Measurements from ENCODE around the gene PFKFB3.
"Not testable (repeated sequence)": the region's sequence is repeated elsewhere in the genome, so short reads cannot be mapped to it uniquely, and the experiment has no call there.

The PFKFB3 gene

GRCh38 chr10:6194311-6194710 is 8.4 kb upstream of the PFKFB3 start:
- no peak for DNase-seq (ENCODE audit: low spot score)
- no peak for TF ChIP-seq CTCF (conservative IDR thresholded peaks at IDR 0.05; ENCODE audit: low read depth)
- CTCF ChIA-PET, result interaction anchor here (0.6 to 1.6 kb wide), 3 partner anchors 8 to 645 kb away, joined by 3 to 7 read pairs (median 4); partner anchors contain the start of gene PFKFB3
- no peak overlapping the region for H3K27ac ChIP-seq
- POLR2A ChIA-PET (ENCODE audit: low non-redundant PET), result no interaction called here

- ChIA-PET POLR2A (ENCODE audit: low non-redundant PET) (interaction anchor here (0.7 kb wide), 1 partner anchor 347 kb away, joined by 4 read pairs; no protein-coding TSS in a partner anchor), CTCF (interaction anchor here (1.3 kb wide), 1 partner anchor 206 kb away, joined by 4 read pairs; no protein-coding TSS in a partner anchor)
- no peak for DNase-seq (ENCODE audit: low spot score)
- no peak overlapping the region for H3K27ac ChIP-seq
- TF ChIP-seq CTCF (conservative IDR thresholded peaks at IDR 0.05; ENCODE audit: low read depth), result no peak
Measured at GRCh38 chr10:6195376-6195775, 7.4 kb upstream of the PFKFB3 start.

GRCh38 chr10:6195846-6196245 is 6.9 kb upstream of the PFKFB3 start:
- no peak for DNase-seq (ENCODE audit: low spot score)
- POLR2A ChIA-PET (ENCODE audit: low non-redundant PET), result no interaction called here
- H3K27ac ChIP-seq, result no peak overlapping the region
- TF ChIP-seq CTCF (conservative IDR thresholded peaks at IDR 0.05; ENCODE audit: low read depth), result no peak
- CTCF ChIA-PET, result interaction anchor here (1.3 kb wide), 1 partner anchor 206 kb away, joined by 4 read pairs; no protein-coding TSS in a partner anchor

- CTCF ChIA-PET, result interaction anchor here (1.3 kb wide), 1 partner anchor 205 kb away, joined by 4 read pairs; no protein-coding TSS in a partner anchor
- H3K27ac ChIP-seq; DNase-seq (ENCODE audit: low spot score); POLR2A ChIA-PET (ENCODE audit: low non-redundant PET): not testable (repeated sequence)
Measured at GRCh38 chr10:6196524-6196923, 6.2 kb upstream of the PFKFB3 start.

GRCh38 chr10:6197321-6197720 is 5.4 kb upstream of the PFKFB3 start:
- CTCF ChIA-PET, result interaction anchor here (0.6 kb wide), 1 partner anchor 8 kb away, joined by 8 read pairs; no protein-coding TSS in a partner anchor

GRCh38 chr10:6198171-6198570 is 4.6 kb upstream of the PFKFB3 start:
- POLR2A ChIA-PET (ENCODE audit: low non-redundant PET), result no interaction called here
- CTCF ChIA-PET, result no interaction called here
- no peak overlapping the region for H3K27ac ChIP-seq
- no peak for TF ChIP-seq CTCF (conservative IDR thresholded peaks at IDR 0.05; ENCODE audit: low read depth)
- DNase-seq (ENCODE audit: low spot score), result no peak

More at GRCh38 chr10:6197321-6197720, 5.4 kb upstream of the PFKFB3 start:
- no peak overlapping the region for H3K27ac ChIP-seq
- DNase-seq (ENCODE audit: low spot score), result no peak
- POLR2A ChIA-PET (ENCODE audit: low non-redundant PET), result no interaction called here
- no peak for TF ChIP-seq CTCF (conservative IDR thresholded peaks at IDR 0.05; ENCODE audit: low read depth)

- ChIA-PET POLR2A (ENCODE audit: low non-redundant PET) (no interaction called here), CTCF (interaction anchor here (0.8 to 1.6 kb wide), 3 partner anchors 88 to 203 kb away, joined by 3 to 4 read pairs (median 4); no protein-coding TSS in a partner anchor)
- DNase-seq (ENCODE audit: low spot score), result no peak
- no peak overlapping the region for H3K27ac ChIP-seq
- no peak for TF ChIP-seq CTCF (conservative IDR thresholded peaks at IDR 0.05; ENCODE audit: low read depth)
Measured at GRCh38 chr10:6199131-6199733, 3.5 kb upstream of the PFKFB3 start.
